H1 (cell line): ENCODE measurements around the gene IL19.

ENCODE experiments used
- CTCF ChIP-seq, 3 experiments: IDR thresholded peaks; 1 replicate in 2 of 3; 2 replicates in 1 of 3; pipeline versions ENCODE4 v1.5.1 to v1.6.1; 2011; ENCODE audit warnings: low read length in 3 of 3, mild to moderate bottlenecking in 3 of 3, inconsistent platforms in 2 of 3, low read depth in 1 of 3, moderate library complexity in 1 of 3; ENCODE audit not compliant: insufficient read depth in 1 of 3; ENCODE audit errors: control extremely low read depth in 1 of 3
- TAF1 ChIP-seq: IDR thresholded peaks from 2 replicates; pipeline ENCODE4 v1.6.1; 2011; ENCODE audit warnings: mild to moderate bottlenecking, low read depth, low read length
- TCF12 ChIP-seq: IDR thresholded peaks from 2 replicates; pipeline ENCODE4 v1.6.1; 2011; ENCODE audit warnings: low read depth, mild to moderate bottlenecking, low read length

GRCh38 chr1:206835186-206835585 is 64.6 kb downstream of the IL19 start:
- TF ChIP-seq TCF12, result no peak
- TF ChIP-seq CTCF (IDR thresholded peaks at IDR 0.05; ENCODE audit: control extremely low read depth in 1 of 3, insufficient read depth in 1 of 3, low read depth in 1 of 3, low read length in 3 of 3), result no peak
- TF ChIP-seq TAF1, result no peak
